Measurements from ENCODE around the gene IQSEC2.
A peak's percentile ranks its signal among the peaks of the same experiment; 100 is the strongest.

Gene IQSEC2

DNA sequence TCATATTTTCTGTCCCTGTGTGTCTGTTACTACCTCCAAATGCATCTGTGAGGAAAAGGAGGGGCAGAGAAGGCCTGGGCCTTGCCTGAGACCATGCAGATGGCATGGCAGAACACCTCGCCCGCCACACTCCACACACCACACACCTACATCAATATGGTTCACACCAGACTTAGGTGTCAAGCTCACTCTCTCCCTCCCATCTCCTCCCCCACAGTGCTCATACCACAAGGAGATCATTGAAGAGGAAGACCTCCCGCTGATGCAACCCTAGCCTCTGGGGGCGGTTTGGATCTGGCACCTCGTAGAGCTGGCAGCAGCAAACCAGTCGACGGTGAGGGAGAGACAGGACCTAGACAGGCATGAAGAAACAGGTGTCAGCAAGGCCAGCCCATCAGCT, 39.8 kb downstream of the IQSEC2 start:
- DNase-seq: no peak

DNA sequence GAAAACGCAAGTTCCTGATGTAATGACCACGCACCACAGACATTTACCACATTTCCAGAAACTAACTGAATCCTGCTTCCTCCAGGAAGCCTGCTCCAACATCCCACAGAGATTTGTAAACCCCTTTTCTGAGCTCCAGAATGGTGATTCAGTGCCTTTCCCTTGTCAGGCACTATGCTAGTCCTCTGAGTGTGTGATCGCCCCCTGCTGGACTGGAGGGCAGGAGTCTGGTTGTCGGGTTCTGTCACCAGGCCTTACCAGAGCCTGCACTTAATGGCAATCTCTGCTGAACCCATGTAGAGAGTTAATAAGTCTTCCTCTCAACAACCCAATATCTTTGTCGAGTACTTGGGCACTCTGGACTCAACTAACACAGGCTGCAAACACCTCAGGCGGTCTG, 41.9 kb downstream of the IQSEC2 start:
- no peak for DNase-seq

DNA sequence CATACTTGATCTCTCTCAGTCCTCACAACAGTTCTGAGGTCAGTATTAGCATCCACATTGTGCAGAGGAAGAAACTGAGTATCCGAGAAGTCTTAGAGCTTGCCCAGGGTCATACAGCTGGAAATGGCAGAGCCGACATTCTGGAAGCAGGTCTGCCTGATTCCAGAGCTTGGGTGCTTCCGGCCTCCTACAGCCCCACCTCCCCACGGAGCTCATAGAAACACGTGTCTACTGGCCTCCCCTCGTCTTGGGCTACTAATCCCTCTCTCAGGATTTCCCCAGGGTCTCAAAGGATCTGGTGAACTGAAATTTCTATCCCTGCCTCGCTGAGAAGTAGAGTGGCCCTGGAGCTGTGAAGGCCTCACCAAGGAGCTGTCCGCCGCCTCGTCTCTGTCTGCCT, 44.3 kb downstream of the IQSEC2 start:
- no peak for DNase-seq

DNA sequence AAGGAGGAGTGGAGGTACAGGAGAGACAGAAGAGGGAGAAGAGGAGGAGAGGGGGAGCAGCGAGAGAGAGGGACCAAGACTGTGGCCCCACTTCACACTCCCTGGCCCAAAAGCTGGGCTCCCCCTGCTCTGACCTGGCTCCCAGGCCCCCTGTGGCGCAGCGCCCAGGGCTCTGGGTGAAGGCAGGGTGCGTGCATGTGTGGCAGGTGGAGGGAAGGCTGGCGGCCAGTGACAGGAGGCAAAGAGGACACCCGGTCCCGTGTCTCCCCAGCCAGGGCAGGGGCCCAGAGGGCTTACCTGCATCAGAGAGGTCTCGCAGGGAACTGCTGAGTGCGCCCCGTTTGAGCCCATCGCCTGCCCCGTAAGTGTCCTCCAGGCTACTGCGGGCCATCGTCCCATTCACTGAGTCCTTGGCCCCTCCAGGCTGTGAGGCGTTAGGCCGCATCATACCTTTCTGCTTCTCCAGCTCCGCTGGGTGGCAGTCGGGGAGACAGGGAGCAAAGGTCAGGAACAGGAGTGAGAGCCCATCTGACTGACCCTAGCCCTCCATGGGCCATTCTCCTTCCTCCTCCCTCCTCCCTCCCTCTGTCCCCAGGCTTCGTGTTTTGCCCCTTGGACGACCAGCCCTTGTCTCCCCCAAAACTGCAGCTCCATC, 45.2 kb downstream of the IQSEC2 start:
- no peak for DNase-seq

DNA sequence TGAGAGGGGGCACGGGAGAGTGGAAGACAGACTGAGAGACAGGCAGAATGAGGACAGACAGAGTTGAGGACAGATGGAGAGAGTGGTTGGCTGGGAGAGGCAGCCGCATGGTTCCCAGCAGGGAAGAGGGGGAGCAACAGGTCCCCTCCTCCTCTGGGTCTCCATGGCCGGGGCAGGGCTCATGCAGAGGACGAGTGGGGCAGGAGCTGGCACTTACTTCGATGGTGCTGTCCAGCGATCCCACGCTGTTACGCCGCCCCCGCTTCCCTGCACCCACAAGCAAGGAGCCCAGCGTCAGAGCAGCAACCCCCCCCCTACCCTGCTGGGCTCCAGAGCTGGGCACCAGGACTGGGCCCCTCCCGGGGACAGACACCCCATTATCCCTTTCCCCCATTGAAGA, 45.8 kb downstream of the IQSEC2 start:
- no peak for DNase-seq

DNA sequence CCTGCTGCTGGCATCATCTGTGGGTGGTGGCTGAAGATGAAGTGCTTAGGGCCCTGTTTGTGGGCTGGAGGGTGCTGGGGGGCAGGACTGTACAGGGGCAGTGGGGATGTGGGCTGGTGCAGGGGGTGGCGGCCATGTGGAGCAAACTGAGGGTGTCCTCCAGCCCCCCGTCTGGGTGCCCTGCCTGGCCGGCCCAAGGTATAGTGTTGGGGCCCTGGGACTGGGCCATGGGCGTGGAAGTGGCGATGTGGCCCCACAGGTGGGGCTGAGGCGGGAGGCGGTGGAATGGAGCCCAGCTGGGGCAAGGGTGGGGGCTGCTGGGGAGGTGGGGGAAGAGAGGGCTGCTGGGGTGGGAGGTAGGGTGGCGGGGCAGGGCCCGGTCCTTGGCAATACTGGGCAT, 46.9 kb downstream of the IQSEC2 start:
- no peak for DNase-seq

DNA sequence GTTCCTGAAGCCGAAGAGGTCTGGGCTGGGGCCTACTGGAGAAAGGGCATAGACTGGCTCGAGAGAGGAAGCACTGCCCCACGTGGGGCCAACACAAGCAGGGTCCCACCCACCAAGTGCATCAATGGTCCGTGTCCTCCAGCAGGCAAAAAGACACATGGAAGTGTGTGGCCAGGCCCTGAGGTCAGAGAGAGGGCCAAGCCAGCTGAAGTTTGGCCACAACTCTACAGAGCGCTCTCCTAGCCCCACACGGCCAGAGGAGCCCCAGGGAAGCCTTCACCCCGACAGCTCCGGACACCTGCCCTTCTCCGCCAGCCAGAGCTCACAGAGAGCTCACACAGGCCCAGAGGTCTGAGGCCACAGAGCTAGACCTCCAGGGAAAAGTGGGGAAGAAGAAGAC, 47.8 kb downstream of the IQSEC2 start:
- no peak for DNase-seq

DNA sequence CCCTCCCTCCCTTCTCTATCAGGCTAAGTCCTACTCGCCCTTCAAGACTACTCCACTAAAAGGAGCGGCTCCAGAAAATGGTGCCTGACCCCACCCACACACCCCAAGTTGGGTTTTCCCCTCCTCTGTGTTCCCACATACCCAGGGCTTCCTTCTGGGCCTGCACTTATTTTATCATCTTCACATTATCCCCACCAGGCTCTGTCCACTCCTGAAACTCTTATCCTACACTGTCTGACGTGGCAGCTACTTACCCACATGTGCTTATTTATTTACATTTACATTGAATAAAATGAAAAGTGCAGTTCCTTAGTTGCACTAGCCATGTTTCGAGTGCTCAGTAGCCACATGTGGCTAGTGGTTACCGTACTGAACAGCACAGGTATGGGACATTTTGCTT, 51.3 kb downstream of the IQSEC2 start:
- DNase-seq: no peak

DNA sequence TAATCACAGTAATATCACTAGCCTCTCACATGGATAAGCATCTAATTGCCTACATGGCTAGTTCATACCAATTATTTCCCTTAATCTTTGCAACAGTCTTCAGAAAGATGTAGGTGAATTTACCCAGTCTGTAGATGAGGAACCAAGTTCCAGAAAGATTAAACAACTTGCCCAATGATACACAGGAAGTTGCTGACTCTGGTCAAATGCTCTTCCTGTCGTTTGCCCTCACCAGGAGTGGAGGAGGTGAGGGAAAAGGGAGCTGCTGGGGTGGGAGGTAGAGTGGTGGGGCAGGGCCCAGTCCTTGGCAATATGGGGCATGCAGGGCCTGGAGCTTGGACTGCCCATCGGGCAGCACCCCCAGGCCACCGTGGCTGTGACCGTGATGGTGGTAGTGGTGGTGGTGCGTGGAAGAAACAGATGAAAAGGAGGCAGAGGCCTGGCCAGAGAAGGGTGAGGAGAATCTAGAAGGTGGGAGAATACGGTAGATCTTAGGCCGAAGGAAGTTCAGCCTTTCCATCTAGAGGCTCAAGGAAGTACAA, 54.1 kb downstream of the IQSEC2 start:
- no peak for DNase-seq

DNA sequence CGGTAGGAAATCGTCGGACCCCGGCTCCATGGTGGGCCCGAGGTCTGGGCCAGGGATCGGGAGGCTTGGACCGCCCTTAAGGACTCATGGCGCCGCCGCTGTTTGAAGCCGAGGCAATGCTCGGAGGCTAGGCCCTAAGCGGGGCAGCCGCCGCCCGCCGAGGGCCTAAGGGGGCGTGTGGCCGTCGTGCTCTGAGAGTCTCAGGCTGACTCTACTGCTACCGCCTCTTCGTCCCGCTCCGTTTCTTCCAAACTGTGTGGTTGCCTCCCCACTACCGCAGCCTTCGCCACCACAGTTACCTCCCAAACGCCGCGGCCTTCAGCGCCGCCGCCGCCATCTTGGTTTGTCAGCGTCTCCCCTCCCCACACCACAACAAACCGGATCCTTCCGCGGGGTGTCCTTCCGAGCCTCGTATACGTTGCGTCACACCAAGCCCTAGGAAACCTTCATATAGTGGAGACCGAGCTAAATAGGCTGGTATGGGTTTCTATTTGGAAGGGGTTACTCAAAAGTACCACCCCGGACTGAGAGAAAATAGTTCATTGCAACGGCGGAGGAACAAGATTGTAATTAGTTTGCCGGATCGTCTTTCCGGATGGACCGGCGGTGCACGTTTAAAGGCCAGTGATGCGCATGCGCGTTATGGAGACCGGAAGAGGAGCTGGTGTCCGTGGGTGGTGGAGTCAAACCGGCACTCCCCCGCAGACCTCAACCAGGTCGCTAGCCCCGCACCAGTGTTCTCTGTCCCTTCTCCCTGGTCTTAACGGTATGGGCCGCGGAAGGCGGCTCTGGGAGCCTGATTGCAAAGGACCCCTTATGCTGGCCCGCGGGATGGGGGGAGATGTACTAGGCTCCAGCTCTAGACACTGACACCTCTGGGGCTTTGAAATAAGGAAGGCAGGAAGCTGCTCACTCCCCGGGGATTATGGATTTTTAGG, 56.3 kb downstream of the IQSEC2 start, which contains the start of gene KDM5C:
Gene KDM5C (minus strand): TSS at position 348 of the 938 bp plus-strand sequence. CDS start 318 bp downstream, at position 30.
- peak; percentile 88 for DNase-seq

DNA sequence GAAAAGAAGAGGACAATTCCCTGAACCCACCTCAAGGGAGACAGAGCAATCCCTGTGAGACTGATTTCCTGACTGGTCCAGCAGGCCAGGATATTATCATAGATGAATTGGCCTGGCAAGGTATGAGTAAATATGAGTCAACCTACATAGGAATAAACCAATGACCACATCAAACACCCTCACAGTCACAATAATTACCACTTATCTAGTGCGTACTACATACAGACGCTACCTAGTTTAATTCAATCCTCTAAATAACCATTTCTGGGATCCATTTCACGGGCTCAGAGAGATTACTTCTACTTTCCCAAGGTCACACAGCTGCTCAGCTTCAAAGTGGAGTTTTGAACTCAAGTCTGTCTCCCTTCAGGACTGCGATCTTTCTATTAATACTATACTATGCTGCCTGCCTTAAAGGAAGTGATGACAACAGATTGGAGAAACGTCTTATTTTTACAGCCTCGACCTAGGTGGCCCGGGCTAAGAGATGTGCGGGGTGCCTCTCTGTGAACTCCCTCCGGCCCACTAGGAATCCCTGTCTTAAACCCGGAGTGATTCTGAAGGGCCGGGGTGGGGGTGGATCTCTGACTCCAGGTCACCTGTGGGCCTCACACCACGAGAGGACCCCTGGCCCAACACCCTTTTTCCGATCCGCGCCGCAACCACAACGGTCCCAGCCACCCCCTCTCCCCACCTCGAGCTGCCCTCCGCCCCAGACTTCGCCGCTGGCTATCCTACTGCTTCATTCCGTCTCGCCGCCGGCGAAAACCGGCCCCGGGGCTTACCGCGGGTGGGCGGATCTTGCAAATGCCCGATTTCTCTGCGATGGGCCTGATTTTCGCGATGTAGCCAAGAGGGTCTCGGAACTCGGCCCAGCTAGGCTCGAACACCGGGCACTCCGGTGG, 57.2 kb downstream of the IQSEC2 start:
- DNase-seq: peak; percentile 7

DNA sequence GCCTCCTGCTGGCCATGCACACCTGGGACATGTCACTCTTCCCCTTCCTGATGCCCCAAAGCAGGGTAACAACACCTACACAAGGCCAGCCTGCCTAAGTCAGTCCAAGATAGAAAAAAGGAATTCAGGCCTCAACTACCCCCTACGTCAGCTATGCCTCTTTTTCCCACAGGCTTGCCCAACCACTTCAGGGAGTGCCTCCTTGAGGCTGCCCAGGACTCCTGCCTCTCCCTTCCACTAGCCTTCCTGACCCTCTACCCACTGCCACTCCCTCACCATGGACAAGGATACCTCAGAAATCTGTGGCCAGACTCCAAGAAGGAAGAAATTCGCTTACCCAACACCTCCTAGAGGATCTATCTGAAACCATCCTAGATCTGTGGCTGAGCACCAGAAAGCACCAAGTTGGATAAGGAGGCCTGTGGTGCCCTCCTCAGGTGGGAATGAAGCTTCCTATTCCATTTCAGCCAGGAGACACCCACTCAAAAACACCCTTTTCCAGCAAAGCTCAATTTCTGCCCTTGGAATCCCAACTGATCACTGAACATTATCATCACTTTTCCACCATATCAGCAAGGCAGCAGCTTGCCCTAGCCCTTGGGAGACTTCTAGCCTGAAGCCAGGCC, 58.2 kb downstream of the IQSEC2 start:
- no peak for DNase-seq

Data from amniotic stem cell (primary cell).